Activated CD8-positive, alpha-beta memory T cell treated with anti-CD3 and anti-CD28 coated beads, Interleukin-2, amount 50 U/mL, for 1 hour (primary cell): ENCODE data around the gene ARHGEF11.
"Not testable (repeated sequence)": the region's sequence is repeated elsewhere in the genome, so short reads cannot be mapped to it uniquely, and the experiment has no call there.

Source experiments
- DNase-seq: peaks from one replicate; pipeline ENCODE4 v3.0.0-alpha.2; 2020; ENCODE audit errors: extremely low read depth

ARHGEF11 gene

DNA sequence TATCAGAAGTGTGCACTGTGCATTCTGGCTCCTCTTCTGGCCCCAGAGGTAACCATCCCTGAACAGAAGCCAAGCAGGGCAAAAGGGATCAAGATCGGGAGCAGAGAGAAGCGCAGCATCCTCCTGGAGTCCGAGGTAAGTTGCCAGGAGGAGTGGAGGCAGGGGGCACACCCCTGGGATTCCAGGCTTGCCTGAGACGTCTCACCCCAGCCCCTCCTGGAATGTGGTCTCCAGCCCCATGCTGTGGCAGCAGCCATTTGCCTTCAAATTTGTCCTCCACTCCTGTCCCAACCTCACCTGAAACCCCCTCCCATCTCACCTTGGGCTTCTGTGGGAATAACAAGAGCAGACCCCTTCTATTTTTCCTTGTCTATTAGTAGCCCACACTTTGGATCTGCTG is 115.1 kb downstream of the ARHGEF11 start:
- no peak for DNase-seq

DNA sequence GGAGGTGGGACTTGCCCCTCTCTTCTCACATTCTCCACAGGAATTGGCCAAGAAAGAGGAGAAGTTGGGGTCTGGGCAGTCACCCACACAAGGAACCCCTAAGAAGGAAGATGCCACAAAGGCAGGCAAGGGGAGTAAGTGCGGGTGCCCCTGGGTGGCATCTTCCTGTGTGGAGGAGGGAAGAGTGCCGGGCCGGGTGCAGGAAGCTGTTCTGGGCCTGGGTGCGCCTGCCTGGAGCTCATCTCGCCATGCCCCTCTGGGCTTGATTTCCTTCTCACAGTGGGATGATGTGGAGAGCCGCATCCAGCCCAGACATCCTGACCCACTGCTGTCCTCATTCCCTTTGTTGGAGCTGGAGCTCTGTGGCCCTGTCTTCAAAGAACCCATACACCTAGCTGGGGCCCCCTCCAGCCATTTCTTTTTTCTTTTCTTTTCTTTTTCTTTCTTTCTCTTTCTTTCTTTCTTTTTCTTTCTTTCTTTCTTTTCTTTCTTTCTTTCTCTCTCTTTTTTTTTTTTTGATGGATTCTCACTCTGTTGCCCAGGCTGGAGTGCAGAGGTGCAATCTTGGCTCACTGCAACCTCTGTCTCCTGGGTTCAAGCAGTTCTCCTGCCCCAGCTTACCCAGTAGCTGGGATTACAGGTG is 115.8 kb downstream of the ARHGEF11 start:
- DNase-seq = no peak

DNA sequence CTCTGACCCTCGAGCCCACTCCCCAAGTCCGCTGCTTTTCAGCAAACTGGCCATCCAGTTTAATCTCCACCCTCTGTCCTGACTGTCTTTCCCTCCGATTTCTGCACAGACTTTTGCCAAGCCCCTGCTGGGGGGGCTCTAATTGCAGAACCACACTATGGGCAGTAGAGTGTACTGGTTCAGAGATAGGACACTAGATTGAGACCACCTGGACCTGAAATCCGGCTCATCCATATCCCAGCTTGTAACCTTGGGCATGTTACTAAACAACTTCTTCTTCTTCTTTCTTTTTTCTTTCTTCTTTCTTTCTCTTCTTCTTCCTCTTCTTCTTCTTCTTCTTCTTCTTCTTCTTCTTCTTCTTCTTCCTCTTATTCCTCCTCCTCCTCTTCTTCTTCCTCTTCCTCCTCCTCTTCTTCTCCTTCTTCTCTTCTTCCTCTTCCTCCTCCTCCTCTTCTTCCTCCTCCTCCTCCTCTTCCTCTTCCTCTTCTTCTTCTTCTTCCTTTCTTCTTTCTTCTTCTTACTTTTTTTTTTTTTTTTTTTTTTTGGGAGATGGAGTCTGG is 117.4 kb downstream of the ARHGEF11 start:
- no peak for DNase-seq

DNA sequence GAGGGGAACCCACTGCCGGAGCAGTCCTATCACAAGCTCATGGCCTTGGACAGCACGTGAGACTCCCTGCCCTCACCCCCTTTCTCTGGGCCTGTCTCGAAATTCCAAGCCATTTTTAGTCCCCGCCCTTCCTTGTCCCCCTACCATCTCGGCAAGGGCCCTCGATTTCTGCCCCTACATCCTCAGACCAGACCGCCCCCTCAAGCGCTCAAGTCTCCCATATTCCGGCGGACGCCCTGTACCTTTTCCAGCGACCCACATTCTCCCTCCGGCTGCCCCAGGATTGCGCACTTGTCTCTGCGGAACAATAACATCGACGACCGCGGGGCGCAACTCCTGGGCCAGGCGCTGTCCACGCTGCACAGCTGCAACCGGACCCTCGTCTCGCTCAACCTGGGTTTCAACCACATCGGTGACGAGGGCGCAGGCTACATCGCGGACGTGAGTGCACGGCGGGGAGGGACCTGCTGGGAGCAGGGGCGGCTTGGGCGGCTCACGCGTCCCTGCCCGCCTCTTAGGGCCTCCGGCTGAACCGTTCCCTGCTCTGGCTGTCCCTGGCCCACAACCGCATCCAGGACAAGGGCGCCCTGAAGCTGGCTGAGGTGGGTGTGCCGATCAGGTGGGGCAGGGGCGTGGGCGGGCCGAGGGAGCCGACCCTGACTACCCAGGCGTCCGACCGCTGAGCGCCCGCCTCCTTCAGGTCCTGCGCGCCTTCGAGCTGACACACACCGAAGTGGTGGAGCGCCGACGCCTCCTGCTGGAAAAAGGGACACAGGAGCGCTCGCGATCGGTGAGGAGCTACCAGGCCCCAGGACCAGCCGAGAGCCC is 118.1 kb downstream of the ARHGEF11 start:
- peak; percentile 20 for DNase-seq

DNA sequence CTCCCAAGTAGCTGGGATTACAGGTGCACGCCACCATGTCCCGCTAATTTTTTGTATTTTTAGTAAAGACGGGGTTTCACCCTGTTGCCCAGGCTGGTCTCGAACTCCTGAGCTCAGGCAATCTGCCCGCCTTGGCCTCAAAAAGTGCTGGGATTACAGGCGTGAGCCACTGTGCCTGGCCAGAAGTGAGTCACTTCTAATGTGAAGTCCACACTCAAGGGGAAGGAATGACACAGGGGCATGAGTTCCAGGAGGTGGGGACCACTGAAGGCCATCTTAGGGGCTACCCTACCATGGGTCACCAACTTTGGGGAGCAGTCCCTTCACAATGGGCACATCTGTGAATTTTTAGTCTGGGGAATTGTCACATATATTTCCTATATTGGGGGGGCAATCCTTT is 118.8 kb downstream of the ARHGEF11 start:
- not testable (repeated sequence) for DNase-seq

DNA sequence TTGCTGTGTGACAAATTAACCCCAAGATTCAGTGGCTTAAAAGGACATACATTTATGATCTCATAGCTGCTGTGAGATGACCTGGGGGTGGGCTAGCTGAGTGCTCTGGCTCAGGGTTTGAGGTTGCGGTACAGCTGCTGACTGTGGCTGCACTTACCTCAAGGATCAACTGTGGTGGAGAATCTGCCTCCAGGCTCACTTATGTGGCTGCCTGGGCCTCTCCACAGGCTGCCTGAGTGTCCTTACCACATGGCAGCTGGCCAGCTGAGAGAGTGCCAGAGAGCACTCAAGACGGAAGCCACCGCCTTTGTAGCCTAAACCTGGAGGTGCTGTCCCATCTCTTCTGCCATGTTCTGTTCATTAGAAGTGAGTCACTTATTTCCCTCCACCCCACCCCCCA is 119.4 kb downstream of the ARHGEF11 start:
- DNase-seq = no peak

DNA sequence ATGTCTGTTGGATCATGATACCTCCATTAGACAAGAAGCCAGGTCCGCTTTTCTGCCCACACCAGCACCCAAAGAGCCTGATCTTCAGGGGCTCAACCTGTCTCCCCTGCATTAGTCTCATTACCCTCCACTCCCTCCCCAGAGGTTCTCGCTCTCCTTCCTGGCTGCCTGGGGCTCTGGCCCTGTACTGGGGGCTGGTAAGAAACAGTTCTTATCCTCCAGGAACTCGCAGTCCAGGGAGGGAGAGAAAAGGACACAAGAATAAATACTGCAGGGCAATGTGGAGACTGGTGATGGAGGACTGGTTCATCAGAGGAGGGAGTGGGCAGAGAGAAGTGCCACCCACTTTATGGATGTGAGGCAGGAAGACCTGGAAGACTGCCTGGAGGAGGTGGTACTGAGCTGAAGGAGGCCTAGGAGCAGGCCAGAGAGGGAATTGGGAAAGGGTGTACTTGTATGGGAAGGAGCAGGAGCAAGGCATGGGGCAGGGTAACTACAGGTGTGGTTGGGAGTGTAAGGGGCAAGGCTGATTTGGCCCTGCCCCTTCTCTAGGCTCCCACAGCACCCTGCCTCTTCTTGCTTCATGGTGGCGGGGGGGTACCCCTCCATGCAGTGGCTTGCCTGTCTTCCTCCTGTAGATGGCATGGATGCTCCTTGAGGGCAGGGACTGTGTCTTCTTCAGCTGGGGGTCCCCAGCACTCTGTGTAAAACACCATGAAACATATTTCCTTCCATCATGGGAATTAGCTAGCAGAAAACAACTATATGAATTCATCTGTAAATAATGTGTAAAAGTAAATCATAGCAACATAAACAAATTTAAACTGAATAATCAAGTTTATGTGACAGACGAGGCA is 120.2 kb downstream of the ARHGEF11 start:
- no peak for DNase-seq

DNA sequence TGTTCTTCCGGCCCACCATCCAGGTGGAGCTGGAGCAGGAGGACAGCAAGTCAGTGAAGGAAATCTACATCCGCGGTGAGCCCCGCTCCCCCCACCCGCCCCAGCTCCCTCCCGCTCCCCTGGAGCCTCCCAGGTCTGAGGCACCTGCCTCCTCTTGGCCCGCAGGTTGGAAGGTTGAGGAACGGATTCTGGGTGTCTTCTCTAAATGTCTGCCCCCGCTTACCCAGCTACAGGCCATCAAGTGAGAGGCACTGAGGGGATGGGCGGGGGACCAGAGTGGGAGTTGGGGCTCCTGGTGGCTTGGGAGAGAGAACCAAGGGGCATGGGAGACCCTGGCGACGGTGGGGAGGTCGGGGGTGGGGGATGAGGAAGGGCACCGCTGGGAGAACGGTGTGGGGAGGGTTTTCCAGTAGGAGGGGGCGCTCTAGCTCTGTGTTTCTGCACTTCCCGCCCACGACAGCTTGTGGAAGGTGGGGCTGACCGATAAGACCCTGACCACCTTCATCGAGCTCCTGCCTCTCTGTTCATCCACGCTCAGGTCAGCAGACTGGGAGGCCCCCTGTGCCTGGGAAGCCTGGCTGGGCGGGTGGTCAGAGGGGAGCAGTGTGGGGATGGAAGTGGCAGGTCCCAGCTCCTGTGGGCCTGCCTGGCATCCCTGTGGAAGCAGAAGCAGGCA is 120.9 kb downstream of the ARHGEF11 start:
- DNase-seq = no peak

DNA sequence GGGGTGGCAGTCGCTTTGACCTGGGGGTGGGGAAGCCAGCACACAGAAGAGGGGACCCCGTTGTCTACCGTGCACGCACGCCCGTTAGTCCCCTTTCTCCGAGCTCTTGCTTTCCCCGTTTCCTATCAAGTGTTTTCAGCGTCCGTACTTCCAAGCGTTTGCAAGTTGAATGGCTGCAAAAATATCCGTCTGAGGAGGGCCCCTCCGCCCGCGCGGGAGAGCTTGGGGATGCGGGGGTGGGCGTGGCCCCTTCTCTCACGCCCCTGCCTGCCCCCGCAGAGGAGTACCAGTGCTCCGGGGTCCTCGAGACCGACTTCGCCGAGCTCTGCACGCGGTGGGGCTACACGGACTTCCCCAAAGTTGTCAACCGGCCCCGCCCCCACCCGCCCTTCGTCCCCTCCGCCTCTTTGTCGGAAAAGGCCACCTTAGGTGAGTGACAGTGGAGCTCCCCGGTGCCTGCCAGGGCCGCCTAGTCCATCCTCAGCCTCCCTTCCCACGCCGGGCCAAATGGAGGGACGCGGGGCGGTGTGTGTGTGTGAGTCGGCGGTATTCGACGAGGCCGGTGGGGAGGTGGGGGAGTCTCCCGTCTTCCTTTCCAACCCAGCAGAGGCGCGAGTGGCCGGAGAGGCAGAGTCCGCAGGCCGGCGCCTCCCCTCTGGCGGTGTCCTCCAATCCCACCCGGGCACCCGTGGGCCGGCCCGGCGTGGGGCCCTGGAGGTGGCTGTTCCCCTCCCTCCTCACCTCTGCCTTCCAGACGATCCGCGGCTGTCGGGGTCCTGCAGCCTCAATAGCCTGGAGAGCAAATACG is 121.7 kb downstream of the ARHGEF11 start:
- DNase-seq = no peak

DNA sequence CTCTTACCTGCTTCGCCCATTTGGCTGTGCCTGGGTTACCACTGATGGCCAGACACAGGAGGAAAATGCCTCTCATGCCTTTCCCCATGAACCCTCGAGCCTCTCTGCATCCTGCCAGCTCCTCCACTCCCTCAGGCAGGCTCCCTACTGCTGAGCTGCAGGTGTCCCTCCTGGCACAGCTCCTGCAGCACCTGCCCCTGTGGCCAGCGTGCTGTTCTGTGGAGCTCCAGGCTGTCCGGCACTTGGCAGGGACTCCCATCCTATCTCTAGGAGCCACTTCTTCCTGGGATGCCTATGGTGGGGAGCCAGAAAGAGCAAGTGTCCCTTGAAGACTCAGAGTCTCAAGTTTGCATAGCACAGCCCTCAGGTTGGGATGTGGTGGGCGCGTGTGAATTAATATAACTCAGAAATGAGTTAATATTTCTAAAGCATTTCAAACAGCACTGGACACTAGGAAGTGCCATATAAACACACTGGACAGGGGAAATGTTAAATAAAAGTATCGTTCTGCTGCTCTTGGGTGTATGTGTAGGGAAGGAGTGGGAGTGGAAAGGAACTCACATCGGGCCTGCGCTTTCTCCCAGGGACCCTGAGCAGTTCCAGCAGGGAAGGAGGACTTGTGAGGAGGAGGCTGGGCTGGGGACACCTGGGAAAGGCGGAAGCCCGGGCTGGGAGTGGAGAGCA is 122.4 kb downstream of the ARHGEF11 start:
- no peak for DNase-seq

DNA sequence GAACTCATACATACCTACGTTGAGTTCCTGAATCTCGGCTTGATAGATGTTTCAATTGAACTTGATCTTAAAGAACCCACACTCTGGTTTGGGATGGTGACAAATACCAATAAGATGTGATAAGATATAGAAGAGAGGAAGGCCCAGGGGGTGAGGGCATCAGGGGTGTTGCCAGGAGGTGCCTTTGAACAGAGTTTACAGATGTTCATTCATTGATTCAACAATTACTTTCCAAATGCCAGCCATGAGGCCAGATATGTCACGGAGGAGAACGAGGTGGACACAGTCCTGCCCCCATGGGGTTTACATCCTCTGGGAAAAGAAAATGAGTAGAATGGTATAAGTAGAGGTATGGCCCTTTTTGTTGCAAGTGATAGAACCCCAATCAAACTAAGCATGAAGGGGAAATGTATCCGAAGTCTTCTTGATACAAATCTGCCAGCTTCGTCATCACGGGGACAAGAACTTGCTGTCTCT is 124.5 kb downstream of the ARHGEF11 start:
- no peak for DNase-seq

DNA sequence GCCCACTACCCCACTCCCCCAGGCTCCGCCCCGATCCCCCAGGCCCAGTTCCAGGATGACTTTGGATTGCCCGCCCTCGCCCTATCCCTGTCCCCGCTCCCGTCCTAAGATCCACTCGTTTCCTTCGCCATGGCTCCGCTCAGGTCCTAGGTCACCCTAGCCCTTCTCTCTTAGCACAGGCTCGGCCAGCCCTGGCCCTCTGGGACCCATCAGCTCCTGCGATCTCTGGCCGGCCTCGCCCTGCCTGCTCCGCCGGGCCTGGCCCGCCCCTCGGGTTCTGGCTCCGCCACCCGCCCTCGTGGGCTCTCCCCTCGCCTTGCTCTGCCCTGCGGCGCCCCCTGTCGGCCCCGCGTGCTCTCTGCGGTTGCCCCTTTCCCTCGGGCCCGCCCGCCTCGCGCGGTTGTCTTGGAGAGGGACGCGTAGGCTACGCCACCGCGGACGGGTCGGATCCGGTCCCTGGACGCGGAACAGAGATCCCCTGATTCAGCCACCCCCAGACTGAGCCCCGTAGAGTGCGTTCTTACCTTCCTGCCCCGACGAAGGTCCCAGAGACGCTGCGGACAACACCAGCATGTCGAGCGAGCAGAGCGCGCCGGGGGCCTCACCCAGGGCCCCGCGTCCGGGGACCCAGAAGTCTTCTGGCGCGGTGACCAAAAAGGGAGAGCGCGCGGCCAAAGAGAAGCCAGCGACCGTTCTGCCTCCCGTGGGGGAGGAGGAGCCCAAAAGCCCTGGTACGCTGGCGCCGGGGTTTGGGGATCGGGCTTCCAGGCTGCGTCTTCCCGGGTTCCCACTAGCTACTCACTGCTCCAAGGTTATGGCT is 125.1 kb downstream of the ARHGEF11 start, which contains the start of gene LRRC71:
LRRC71 (plus strand) TSS at position 400 of the 820 bp plus-strand sequence; CDS start at position 572, 172 bp downstream.
- DNase-seq = no peak

DNA sequence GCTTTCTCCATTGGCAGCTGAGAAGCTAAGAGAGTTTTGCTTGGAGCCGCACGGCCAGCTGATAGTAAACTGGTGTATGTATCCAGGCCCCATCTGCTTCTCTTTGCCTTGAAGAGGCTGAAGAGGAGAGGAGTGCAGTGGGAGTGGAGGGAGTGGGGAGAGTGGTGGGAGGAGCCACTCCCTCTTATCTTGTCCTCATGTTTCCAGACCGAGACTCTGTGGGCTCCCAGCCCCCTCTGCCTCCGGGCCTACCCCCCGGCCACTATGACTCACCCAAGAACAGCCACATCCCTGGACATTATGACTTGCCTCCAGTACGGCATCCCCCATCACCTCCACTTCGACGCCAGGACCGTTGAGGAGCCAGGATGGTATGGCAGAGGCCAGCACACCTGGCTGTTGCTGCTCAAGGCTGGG is 131.1 kb downstream of the ARHGEF11 start:
- DNase-seq = no peak

DNA sequence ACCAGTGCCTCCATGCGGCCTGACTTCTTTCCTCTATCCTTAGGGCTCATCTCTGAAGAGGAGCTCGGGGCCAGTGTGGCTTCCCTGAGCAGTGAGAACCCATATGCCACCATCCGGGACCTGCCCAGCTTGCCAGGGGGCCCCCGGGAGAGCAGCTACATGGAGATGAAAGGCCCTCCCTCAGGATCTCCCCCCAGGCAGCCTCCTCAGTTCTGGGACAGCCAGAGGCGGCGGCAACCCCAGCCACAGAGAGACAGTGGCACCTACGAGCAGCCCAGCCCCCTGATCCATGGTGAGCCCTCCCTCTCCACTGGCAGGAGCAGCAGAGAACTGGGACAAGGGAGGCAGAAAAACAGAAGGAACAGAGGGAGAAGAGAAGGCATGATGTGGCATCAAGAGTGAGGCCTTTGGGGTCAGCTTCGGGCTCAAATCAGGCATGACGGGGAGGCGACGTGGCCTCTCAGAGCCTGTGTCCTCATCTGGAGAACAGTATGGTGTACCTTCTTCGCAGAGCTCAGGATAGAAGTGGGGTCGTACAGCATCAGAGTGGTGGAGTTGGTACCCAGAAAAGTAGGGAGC is 131.6 kb downstream of the ARHGEF11 start:
- no peak for DNase-seq

DNA sequence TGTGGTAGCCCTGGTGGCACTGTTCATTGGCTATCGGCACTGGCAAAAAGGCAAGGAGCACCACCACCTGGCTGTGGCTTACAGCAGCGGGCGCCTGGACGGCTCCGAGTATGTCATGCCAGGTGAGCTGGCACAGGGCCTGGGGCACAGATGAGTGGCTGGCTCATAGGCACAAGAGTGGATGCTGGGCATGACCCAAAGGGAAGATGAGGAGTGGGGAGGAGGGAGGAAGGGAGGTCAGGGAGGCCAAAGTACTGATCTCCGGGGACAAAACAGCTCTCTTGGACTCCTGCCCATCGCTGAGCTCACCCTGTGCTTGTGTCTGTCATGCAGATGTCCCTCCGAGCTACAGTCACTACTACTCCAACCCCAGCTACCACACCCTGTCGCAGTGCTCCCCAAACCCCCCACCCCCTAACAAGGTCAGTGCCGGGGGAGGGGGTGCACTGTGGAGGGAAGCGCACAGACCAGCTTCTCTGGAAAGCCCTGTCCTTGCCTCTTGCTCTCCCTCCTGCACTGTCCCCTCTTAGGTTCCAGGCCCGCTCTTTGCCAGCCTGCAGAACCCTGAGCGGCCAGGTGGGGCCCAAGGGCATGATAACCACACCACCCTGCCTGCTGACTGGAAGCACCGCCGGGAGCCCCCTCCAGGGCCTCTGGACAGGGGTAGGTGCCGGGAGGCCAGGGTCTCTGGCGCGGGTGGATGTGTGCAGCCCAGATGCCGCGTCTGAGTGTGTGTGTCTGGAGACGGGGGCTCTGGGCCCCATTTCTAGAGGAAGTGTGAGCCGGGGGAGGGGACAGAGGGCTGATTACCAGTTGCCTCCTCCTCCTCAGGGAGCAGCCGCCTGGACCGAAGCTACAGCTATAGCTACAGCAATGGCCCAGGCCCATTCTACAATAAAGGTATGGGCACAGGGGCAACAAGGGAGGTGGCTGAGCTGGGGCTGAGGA is 132.4 kb downstream of the ARHGEF11 start:
- no peak for DNase-seq

DNA sequence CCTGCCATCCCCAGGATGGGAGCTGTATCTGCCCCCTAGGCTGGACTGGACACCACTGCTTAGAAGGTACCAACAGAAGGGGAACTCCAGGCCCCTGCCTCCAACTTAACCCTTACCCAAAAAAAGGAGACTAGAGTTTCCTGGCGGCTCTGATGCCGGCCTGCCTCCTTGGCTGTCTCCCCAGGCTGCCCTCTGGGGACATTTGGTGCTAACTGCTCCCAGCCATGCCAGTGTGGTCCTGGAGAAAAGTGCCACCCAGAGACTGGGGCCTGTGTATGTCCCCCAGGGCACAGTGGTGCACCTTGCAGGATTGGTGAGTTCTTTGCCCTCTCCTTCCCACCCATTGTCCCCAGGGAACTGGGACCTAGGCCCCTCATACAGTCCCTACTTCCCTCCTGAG is 133.2 kb downstream of the ARHGEF11 start:
- no peak for DNase-seq

DNA sequence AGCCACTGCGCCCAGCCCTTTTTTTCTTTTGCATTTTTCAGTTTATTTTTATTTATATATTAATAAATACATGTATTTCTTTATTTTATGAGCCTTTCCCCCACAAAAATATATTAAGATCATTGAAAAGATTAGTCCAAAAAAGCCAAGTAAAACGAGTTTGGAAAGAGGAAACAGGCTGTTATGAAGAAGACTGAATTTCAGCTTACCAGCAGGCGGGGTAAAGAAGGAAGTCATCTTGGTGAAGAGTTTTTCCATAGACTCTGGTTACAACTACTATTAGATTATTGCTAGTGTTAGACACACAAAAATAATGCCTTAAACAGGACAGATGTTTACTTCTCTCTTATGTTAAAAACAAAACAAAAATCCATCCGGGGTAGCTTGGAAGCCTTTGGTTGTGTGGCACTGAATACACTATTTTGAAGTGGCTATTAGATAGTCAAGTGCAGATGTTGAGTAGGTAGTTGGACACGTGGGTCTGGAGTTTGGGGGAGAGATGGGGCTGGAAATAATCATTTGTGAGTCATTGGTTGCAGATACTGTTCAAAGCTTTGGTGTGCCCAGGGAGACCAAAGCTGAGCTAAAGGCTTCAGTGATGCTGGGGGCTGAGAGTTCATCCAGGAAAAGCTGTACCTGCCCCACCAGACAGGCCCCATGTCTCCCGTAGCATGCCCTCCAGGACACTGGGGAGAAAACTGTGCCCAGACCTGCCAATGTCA is 133.8 kb downstream of the ARHGEF11 start:
- no peak for DNase-seq
